Ecto neural progenitor cell (in vitro differentiated cells): ENCODE results near the gene ABCA2.
A peak's percentile ranks its signal among the peaks of the same experiment; 100 is the strongest.

Experiments used
- DNase-seq: peaks from one replicate; pipeline ENCODE4 v3.0.0-alpha.2; 2018; ENCODE audit warnings: low spot score

Gene ABCA2

GRCh38 chr9:136980669-136981478 lies 47.2 kb downstream of the ABCA2 start:
- no peak for DNase-seq

GRCh38 chr9:136979769-136980587 lies 48.1 kb downstream of the ABCA2 start:
- DNase-seq = no peak

GRCh38 chr9:136978865-136979544 lies 49.0 kb downstream of the ABCA2 start:
- no peak for DNase-seq

- peak; percentile 94 for DNase-seq
Observed at GRCh38 chr9:136978073-136978864, 49.8 kb downstream of the ABCA2 start.

- no peak for DNase-seq
Observed at GRCh38 chr9:136977649-136978072, 50.4 kb downstream of the ABCA2 start.

GRCh38 chr9:136977223-136977622 lies 50.8 kb downstream of the ABCA2 start, which contains the start of gene PTGDS:
PTGDS (plus strand) TSS chr9:136977504; CDS start chr9:136977579, 75 bp downstream.
- DNase-seq = no peak

- DNase-seq = no peak
Observed at GRCh38 chr9:136975644-136976043, 52.4 kb downstream of the ABCA2 start.

GRCh38 chr9:136974817-136975535 lies 53.1 kb downstream of the ABCA2 start:
- no peak for DNase-seq

- DNase-seq = no peak
Observed at GRCh38 chr9:136973618-136974617, 54.1 kb downstream of the ABCA2 start.

- DNase-seq = no peak
Observed at GRCh38 chr9:136972743-136973142, 55.3 kb downstream of the ABCA2 start.

- no peak for DNase-seq
Observed at GRCh38 chr9:136972335-136972734, 55.7 kb downstream of the ABCA2 start.

GRCh38 chr9:136971746-136972145 lies 56.3 kb downstream of the ABCA2 start:
- DNase-seq = no peak

- DNase-seq = no peak
Observed at GRCh38 chr9:136970361-136970760, 57.7 kb downstream of the ABCA2 start.

- DNase-seq = no peak
Observed at GRCh38 chr9:136969774-136970173, 58.3 kb downstream of the ABCA2 start.

GRCh38 chr9:136969150-136969549 lies 58.9 kb downstream of the ABCA2 start:
- no peak for DNase-seq

GRCh38 chr9:136968333-136969127 lies 59.5 kb downstream of the ABCA2 start:
- no peak for DNase-seq

- no peak for DNase-seq
Observed at GRCh38 chr9:136965771-136966484, 62.1 kb downstream of the ABCA2 start.

- no peak for DNase-seq
Observed at GRCh38 chr9:136964833-136965422, 63.1 kb downstream of the ABCA2 start.
